ACC112 (cell line): ENCODE data around the gene PPP4R4.
A peak's percentile ranks its signal among the peaks of the same experiment; 100 is the strongest.

Source experiments
- H2AFZ ChIP-seq: fragments of 200-600 bp; sonication (generic); one replicate; pipeline ENCODE4 v1.6.0; 2017; ENCODE audit warnings: antibody characterized with exemption, low read length; ENCODE audit not compliant: unreplicated experiment
- H3K27ac ChIP-seq: fragments of 200-600 bp; sonication (generic); 2 replicates; pipeline ENCODE4 v1.5.1; 2014; ENCODE audit warnings: low read depth, mild to moderate bottlenecking, antibody characterized with exemption, low read length, moderate library complexity
- H3K27me3 ChIP-seq: fragments of 200-600 bp; sonication (generic); 2 replicates; pipeline ENCODE4 v1.6.1; 2014; ENCODE audit warnings: mild to moderate bottlenecking, antibody characterized with exemption, low read length, moderate library complexity, mixed read lengths; ENCODE audit not compliant: insufficient read depth
- H3K36me3 ChIP-seq: fragments of 200-600 bp; sonication (generic); 2 replicates; pipeline ENCODE4 v1.6.1; 2016; ENCODE audit warnings: mild to moderate bottlenecking, antibody characterized with exemption, low read length, moderate library complexity, mixed read lengths; ENCODE audit not compliant: insufficient read depth
- H3K4me1 ChIP-seq: fragments of 200-600 bp; sonication (generic); one replicate; pipeline ENCODE4 v1.6.1; 2016; ENCODE audit warnings: low read length, mixed read lengths; ENCODE audit not compliant: insufficient read depth, unreplicated experiment, control insufficient read depth
- H3K4me3 ChIP-seq: fragments of 200-600 bp; sonication (generic); 2 replicates; pipeline ENCODE4 v1.5.1; 2014; ENCODE audit warnings: mild to moderate bottlenecking, low read depth, low read length
- H3K79me2 ChIP-seq: fragments of 200-600 bp; sonication (generic); one replicate; pipeline ENCODE4 v1.6.0; 2016; ENCODE audit warnings: low read length; ENCODE audit not compliant: control insufficient read depth, unreplicated experiment, insufficient read depth

PPP4R4 gene

GRCh38 chr14:94164685-94165431 is 9.3 kb upstream of the PPP4R4 start:
- Histone ChIP-seq H3K36me3 (no peaks in the 10 kb centered on the region), H3K27ac (no peak overlapping the region), H3K4me3 (peak overlapping the region; percentile 31; the same call in 1 of the 2 replicates)

GRCh38 chr14:94165744-94166143 is 8.4 kb upstream of the PPP4R4 start:
- Histone ChIP-seq H3K4me3 (no peak overlapping the region), H2AFZ (no peak overlapping the region), H3K27ac (no peak overlapping the region), H3K4me1 (peaks cover 7% of the 10 kb centered on the region), H3K27me3 (peaks cover 12% of the 10 kb centered on the region; the same call in 1 of the 2 replicates), H3K36me3 (no peaks in the 10 kb centered on the region), H3K79me2 (no peaks in the 10 kb centered on the region)

More at GRCh38 chr14:94164685-94165431, 9.3 kb upstream of the PPP4R4 start:
- H3K4me1 ChIP-seq, result peaks cover 7% of the 10 kb centered on the region
- H2AFZ ChIP-seq, result no peak overlapping the region
- peaks cover 12% of the 10 kb centered on the region; the same call in 1 of the 2 replicates for H3K27me3 ChIP-seq
- no peaks in the 10 kb centered on the region for H3K79me2 ChIP-seq

- H3K36me3 ChIP-seq, result no peaks in the 10 kb centered on the region
- H3K4me3 ChIP-seq, result no peak overlapping the region
- no peaks in the 10 kb centered on the region for H3K79me2 ChIP-seq
- no peak overlapping the region for H3K27ac ChIP-seq
- H3K27me3 ChIP-seq, result peaks cover 14% of the 10 kb centered on the region; the same call in 1 of the 2 replicates
- H2AFZ ChIP-seq, result no peak overlapping the region
- no peaks in the 10 kb centered on the region for H3K4me1 ChIP-seq
These were observed 4.0 kb upstream of the PPP4R4 start for GRCh38 chr14:94170136-94170535.

- Histone ChIP-seq H3K27me3 (peaks cover 16% of the 10 kb centered on the region; the same call in 1 of the 2 replicates), H3K36me3 (no peaks in the 10 kb centered on the region), H3K79me2 (no peaks in the 10 kb centered on the region), H3K4me3 (no peak overlapping the region), H3K27ac (no peak overlapping the region), H2AFZ (no peak overlapping the region), H3K4me1 (no peaks in the 10 kb centered on the region)
These were observed 2.9 kb upstream of the PPP4R4 start for GRCh38 chr14:94171208-94171607.

GRCh38 chr14:94172545-94172944 is 1.6 kb upstream of the PPP4R4 start:
- Histone ChIP-seq H3K4me3 (no peak overlapping the region), H3K4me1 (no peaks in the 10 kb centered on the region), H3K27ac (no peak overlapping the region), H3K27me3 (peaks cover 18% of the 10 kb centered on the region; the same call in 1 of the 2 replicates), H3K79me2 (no peaks in the 10 kb centered on the region), H3K36me3 (no peaks in the 10 kb centered on the region), H2AFZ (no peak overlapping the region)

GRCh38 chr14:94173471-94173884 is 644 bp upstream of the PPP4R4 start:
- Histone ChIP-seq H3K4me3 (peak overlapping the region; percentile 82), H3K36me3 (no peaks in the 10 kb centered on the region), H3K79me2 (no peaks in the 10 kb centered on the region), H3K27ac (no peak overlapping the region), H3K4me1 (no peaks in the 10 kb centered on the region), H3K27me3 (peaks cover 18% of the 10 kb centered on the region; the same call in 1 of the 2 replicates), H2AFZ (peak overlapping the region; percentile 100)

- Histone ChIP-seq H3K79me2 (no peaks in the 10 kb centered on the region), H3K27ac (no peak overlapping the region), H3K36me3 (no peaks in the 10 kb centered on the region), H3K27me3 (peaks cover 18% of the 10 kb centered on the region; the same call in 1 of the 2 replicates), H2AFZ (peak overlapping the region; percentile 83), H3K4me3 (peak overlapping the region; percentile 84), H3K4me1 (no peaks in the 10 kb centered on the region)
These were observed 485 bp downstream of the PPP4R4 start for GRCh38 chr14:94174604-94175010.

GRCh38 chr14:94175011-94175745 is 1.1 kb downstream of the PPP4R4 start:
- peaks cover 2% of the 10 kb centered on the region for H3K4me1 ChIP-seq
- H3K27ac ChIP-seq, result no peak overlapping the region
- H3K36me3 ChIP-seq, result no peaks in the 10 kb centered on the region
- no peaks in the 10 kb centered on the region for H3K79me2 ChIP-seq
- peak overlapping the region; percentile 83 for H2AFZ ChIP-seq
- H3K4me3 ChIP-seq, result peak overlapping the region; percentile 84
- peaks cover 18% of the 10 kb centered on the region; the same call in 1 of the 2 replicates for H3K27me3 ChIP-seq

- Histone ChIP-seq H2AFZ (no peak overlapping the region), H3K4me1 (peaks cover 5% of the 10 kb centered on the region), H3K36me3 (no peaks in the 10 kb centered on the region), H3K79me2 (no peaks in the 10 kb centered on the region), H3K27ac (no peak overlapping the region), H3K4me3 (peak overlapping the region; percentile 84), H3K27me3 (peaks cover 18% of the 10 kb centered on the region; the same call in 1 of the 2 replicates)
These were observed 1.6 kb downstream of the PPP4R4 start for GRCh38 chr14:94175747-94176146.

- peaks cover 5% of the 10 kb centered on the region for H3K4me1 ChIP-seq
- no peaks in the 10 kb centered on the region for H3K36me3 ChIP-seq
- H2AFZ ChIP-seq, result no peak overlapping the region
- H3K79me2 ChIP-seq, result no peaks in the 10 kb centered on the region
- no peak overlapping the region for H3K4me3 ChIP-seq
- H3K27me3 ChIP-seq, result peaks cover 18% of the 10 kb centered on the region; the same call in 1 of the 2 replicates
- no peak overlapping the region for H3K27ac ChIP-seq
These were observed 2.7 kb downstream of the PPP4R4 start for GRCh38 chr14:94176808-94177207.
